WTC11 (cell line): Measurements from ENCODE around the gene OSBPL9. TPM values are rescaled to one million over a fixed set of nuclear protein-coding genes. Genes with fewer than 3 reads are reported as not detected.

Experiments
- ATAC-seq: fragments of 200-7000 bp; cut with Tn5 transposase; 2 replicates; pipeline ENCODE4 v1.10.0; 2021; ENCODE audit warnings: mild to moderate bottlenecking, moderate library complexity
- CTCF ChIA-PET: fragments of 300-600 bp; sonication (Branson Sonifier 250); formaldehyde crosslinking; loops from one replicate; lab custom pipeline; 2021; ENCODE audit warnings: antibody characterized with exemption; lab: Charles Lee
- POLR2A ChIA-PET: fragments of 350-600 bp; sonication (Branson Sonifier 250); formaldehyde crosslinking; loops from one replicate; lab custom pipeline; 2021; ENCODE audit warnings: antibody characterized with exemption; lab: Charles Lee
- DNase-seq: peaks from one replicate; pipeline ENCODE4 v3.0.0; 2021; ENCODE audit warnings: low spot score
- H3K27ac Mint-ChIP-seq: 2 replicates; pipeline ENCODE4 v1.8.0; 2021; ENCODE audit warnings: mixed read lengths
- H3K27me3 Mint-ChIP-seq: 2 replicates; pipeline ENCODE4 v1.8.0; 2021; ENCODE audit warnings: low read depth, mild to moderate bottlenecking, moderate library complexity, mixed read lengths
- H3K36me3 Mint-ChIP-seq: 2 replicates; pipeline ENCODE4 v1.8.0; 2021; ENCODE audit warnings: mixed read lengths
- H3K4me1 Mint-ChIP-seq: 2 replicates; pipeline ENCODE4 v1.8.0; 2022; ENCODE audit warnings: mixed read lengths
- H3K4me3 Mint-ChIP-seq: 2 replicates; pipeline ENCODE4 v1.8.0; 2021; ENCODE audit warnings: mild to moderate bottlenecking, moderate library complexity, mixed read lengths
- H3K9me3 Mint-ChIP-seq: 2 replicates; pipeline ENCODE4 v1.8.0; 2021; ENCODE audit warnings: mixed read lengths
- CREB1 ChIP-seq: sonication (generic); formaldehyde crosslinking; IDR thresholded peaks from 2 replicates; pipeline ENCODE4 v1.8.0; 2023; ENCODE audit warnings: mild to moderate bottlenecking, missing genetic modification reagents
- ESRRA ChIP-seq: sonication (generic); formaldehyde crosslinking; IDR thresholded peaks from 2 replicates; pipeline ENCODE4 v1.8.1; 2022; ENCODE audit warnings: mild to moderate bottlenecking, missing genetic modification reagents, borderline replicate concordance
- ETV6 ChIP-seq: sonication (generic); formaldehyde crosslinking; IDR thresholded peaks from 2 replicates; pipeline ENCODE4 v1.8.1; 2022; ENCODE audit warnings: mild to moderate bottlenecking, missing genetic modification reagents
- GABPB1 ChIP-seq: sonication (generic); formaldehyde crosslinking; IDR thresholded peaks from 2 replicates; pipeline ENCODE4 v1.8.1; 2023; ENCODE audit warnings: mild to moderate bottlenecking, missing genetic modification reagents
- GTF2I ChIP-seq: fragments of 250-450 bp; sonication (Bioruptor Pico); conservative IDR thresholded peaks from 2 replicates; pipeline ENCODE4 v1.4.0; 2021; ENCODE audit warnings: mild to moderate bottlenecking
- KAT7 ChIP-seq: sonication (generic); formaldehyde crosslinking; IDR thresholded peaks from 2 replicates; pipeline ENCODE4 v1.8.1; 2023; ENCODE audit warnings: missing genetic modification reagents, mild to moderate bottlenecking, borderline replicate concordance
- NFE2L1 ChIP-seq: sonication (generic); formaldehyde crosslinking; IDR thresholded peaks from 2 replicates; pipeline ENCODE4 v1.8.1; 2023; ENCODE audit warnings: missing genetic modification reagents
- NR2C2 ChIP-seq: sonication (generic); formaldehyde crosslinking; IDR thresholded peaks from 2 replicates; pipeline ENCODE4 v1.8.0; 2022; ENCODE audit warnings: mild to moderate bottlenecking, missing genetic modification reagents
- TP53 ChIP-seq: sonication (generic); formaldehyde crosslinking; IDR thresholded peaks from 2 replicates; pipeline ENCODE4 v1.8.1; 2023; ENCODE audit warnings: mild to moderate bottlenecking, missing genetic modification reagents
- ZBTB21 ChIP-seq: sonication (generic); formaldehyde crosslinking; IDR thresholded peaks from 2 replicates; pipeline ENCODE4 v1.8.1; 2023; ENCODE audit warnings: mild to moderate bottlenecking, missing genetic modification reagents, borderline replicate concordance
- ZNF317 ChIP-seq: sonication (generic); formaldehyde crosslinking; IDR thresholded peaks from 2 replicates; pipeline ENCODE4 v1.8.1; 2023; ENCODE audit warnings: low read depth, mild to moderate bottlenecking, moderate library complexity, missing genetic modification reagents, borderline replicate concordance
- ZNF396 ChIP-seq: fragments of 250-450 bp; sonication (Bioruptor Pico); IDR thresholded peaks from 2 replicates; pipeline ENCODE4 v1.8.0; 2021; ENCODE audit warnings: mild to moderate bottlenecking, moderate library complexity, borderline replicate concordance
- total RNA-seq: library from RNA; stranded (reverse); gene quantifications from 3 replicates; pipeline ENCODE4 v1.2.3, GENCODE V29; 2021
- TF ChIP-seq, protein P1 (sequence below): sonication (generic); formaldehyde crosslinking; IDR thresholded peaks from 2 replicates; pipeline ENCODE4 v1.8.0; 2022; ENCODE audit warnings: missing genetic modification reagents
- TF ChIP-seq, protein P2 (sequence below): sonication (generic); formaldehyde crosslinking; IDR thresholded peaks from 2 replicates; pipeline ENCODE4 v1.8.1; 2022; ENCODE audit warnings: low read depth, missing genetic modification reagents, borderline replicate concordance
- TF ChIP-seq, protein P3 (sequence below): fragments of 250-450 bp; sonication (Bioruptor Pico); IDR thresholded peaks from 2 replicates; pipeline ENCODE4 v1.9.0; 2021; ENCODE audit warnings: mild to moderate bottlenecking
- TF ChIP-seq, protein P4 (sequence below): fragments of 250-450 bp; sonication (Bioruptor Pico); IDR thresholded peaks from 2 replicates; pipeline ENCODE4 v2.1.2; 2022; ENCODE audit warnings: mild to moderate bottlenecking, moderate library complexity
- TF ChIP-seq, protein P5 (sequence below): sonication (generic); formaldehyde crosslinking; IDR thresholded peaks from 2 replicates; pipeline ENCODE4 v1.8.1; 2023; ENCODE audit warnings: mild to moderate bottlenecking, missing genetic modification reagents, moderate library complexity
- TF ChIP-seq, protein P6 (sequence below): sonication (generic); formaldehyde crosslinking; IDR thresholded peaks from 2 replicates; pipeline ENCODE4 v1.8.1; 2022; ENCODE audit warnings: mild to moderate bottlenecking, moderate library complexity, missing genetic modification reagents

The OSBPL9 gene
- total RNA-seq, 1 experiment from 2014 or later: 55.6 TPM

DNA sequence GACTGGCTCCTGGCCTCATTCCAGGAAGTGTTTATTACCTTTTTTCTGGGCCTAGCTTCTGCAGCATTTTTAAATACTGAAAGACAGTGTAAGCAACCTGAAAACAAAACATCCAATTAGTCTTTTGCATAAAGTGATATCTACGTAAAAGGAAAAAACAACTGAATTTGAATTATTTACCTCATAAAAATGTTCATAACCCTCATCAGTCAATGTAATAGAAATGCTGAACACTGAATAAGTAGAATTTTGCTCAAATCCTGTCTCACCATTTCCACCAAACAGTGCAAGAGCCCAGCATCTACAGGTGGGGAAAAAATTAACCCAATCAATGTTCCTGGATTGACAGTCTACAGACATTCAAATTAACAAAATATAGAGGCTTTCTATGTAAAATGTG lies 197.6 kb downstream of the OSBPL9 start:
- peaks cover 40% of the 10 kb centered on the region for H3K36me3 Mint-ChIP-seq
- ChIA-PET POLR2A (no interaction called here), CTCF (no interaction called here)
- ATAC-seq (no peak), DNase-seq (no peak)
- no peaks in the 10 kb centered on the region for H3K9me3 Mint-ChIP-seq
- no peak overlapping the region for H3K4me3 Mint-ChIP-seq
- no peak overlapping the region for H3K27ac Mint-ChIP-seq
- TF ChIP-seq ESRRA (CRISPR knock-in tag) (no peak), KAT7 (CRISPR knock-in tag) (no peak), NR2C2 (CRISPR knock-in tag) (no peak), ZNF317 (no peak), ETV6 (CRISPR knock-in tag) (no peak), NFE2L1 (no peak), GABPB1 (CRISPR knock-in tag) (no peak), GTF2I (CRISPR knock-in tag) (no peak), ZNF396 (CRISPR knock-in tag) (no peak), TP53 (CRISPR knock-in tag) (no peak), CREB1 (CRISPR knock-in tag) (no peak), ZBTB21 (CRISPR knock-in tag) (no peak)
- TF ChIP-seq, protein P1, sequence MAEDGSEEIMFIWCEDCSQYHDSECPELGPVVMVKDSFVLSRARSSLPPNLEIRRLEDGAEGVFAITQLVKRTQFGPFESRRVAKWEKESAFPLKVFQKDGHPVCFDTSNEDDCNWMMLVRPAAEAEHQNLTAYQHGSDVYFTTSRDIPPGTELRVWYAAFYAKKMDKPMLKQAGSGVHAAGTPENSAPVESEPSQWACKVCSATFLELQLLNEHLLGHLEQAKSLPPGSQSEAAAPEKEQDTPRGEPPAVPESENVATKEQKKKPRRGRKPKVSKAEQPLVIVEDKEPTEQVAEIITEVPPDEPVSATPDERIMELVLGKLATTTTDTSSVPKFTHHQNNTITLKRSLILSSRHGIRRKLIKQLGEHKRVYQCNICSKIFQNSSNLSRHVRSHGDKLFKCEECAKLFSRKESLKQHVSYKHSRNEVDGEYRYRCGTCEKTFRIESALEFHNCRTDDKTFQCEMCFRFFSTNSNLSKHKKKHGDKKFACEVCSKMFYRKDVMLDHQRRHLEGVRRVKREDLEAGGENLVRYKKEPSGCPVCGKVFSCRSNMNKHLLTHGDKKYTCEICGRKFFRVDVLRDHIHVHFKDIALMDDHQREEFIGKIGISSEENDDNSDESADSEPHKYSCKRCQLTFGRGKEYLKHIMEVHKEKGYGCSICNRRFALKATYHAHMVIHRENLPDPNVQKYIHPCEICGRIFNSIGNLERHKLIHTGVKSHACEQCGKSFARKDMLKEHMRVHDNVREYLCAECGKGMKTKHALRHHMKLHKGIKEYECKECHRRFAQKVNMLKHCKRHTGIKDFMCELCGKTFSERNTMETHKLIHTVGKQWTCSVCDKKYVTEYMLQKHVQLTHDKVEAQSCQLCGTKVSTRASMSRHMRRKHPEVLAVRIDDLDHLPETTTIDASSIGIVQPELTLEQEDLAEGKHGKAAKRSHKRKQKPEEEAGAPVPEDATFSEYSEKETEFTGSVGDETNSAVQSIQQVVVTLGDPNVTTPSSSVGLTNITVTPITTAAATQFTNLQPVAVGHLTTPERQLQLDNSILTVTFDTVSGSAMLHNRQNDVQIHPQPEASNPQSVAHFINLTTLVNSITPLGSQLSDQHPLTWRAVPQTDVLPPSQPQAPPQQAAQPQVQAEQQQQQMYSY (CRISPR knock-in tag): no peak
- TF ChIP-seq, protein P2, sequence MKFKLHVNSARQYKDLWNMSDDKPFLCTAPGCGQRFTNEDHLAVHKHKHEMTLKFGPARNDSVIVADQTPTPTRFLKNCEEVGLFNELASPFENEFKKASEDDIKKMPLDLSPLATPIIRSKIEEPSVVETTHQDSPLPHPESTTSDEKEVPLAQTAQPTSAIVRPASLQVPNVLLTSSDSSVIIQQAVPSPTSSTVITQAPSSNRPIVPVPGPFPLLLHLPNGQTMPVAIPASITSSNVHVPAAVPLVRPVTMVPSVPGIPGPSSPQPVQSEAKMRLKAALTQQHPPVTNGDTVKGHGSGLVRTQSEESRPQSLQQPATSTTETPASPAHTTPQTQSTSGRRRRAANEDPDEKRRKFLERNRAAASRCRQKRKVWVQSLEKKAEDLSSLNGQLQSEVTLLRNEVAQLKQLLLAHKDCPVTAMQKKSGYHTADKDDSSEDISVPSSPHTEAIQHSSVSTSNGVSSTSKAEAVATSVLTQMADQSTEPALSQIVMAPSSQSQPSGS: no peak
- TF ChIP-seq, protein P3, sequence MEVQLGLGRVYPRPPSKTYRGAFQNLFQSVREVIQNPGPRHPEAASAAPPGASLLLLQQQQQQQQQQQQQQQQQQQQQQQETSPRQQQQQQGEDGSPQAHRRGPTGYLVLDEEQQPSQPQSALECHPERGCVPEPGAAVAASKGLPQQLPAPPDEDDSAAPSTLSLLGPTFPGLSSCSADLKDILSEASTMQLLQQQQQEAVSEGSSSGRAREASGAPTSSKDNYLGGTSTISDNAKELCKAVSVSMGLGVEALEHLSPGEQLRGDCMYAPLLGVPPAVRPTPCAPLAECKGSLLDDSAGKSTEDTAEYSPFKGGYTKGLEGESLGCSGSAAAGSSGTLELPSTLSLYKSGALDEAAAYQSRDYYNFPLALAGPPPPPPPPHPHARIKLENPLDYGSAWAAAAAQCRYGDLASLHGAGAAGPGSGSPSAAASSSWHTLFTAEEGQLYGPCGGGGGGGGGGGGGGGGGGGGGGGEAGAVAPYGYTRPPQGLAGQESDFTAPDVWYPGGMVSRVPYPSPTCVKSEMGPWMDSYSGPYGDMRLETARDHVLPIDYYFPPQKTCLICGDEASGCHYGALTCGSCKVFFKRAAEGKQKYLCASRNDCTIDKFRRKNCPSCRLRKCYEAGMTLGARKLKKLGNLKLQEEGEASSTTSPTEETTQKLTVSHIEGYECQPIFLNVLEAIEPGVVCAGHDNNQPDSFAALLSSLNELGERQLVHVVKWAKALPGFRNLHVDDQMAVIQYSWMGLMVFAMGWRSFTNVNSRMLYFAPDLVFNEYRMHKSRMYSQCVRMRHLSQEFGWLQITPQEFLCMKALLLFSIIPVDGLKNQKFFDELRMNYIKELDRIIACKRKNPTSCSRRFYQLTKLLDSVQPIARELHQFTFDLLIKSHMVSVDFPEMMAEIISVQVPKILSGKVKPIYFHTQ: no peak
- TF ChIP-seq, protein P4, sequence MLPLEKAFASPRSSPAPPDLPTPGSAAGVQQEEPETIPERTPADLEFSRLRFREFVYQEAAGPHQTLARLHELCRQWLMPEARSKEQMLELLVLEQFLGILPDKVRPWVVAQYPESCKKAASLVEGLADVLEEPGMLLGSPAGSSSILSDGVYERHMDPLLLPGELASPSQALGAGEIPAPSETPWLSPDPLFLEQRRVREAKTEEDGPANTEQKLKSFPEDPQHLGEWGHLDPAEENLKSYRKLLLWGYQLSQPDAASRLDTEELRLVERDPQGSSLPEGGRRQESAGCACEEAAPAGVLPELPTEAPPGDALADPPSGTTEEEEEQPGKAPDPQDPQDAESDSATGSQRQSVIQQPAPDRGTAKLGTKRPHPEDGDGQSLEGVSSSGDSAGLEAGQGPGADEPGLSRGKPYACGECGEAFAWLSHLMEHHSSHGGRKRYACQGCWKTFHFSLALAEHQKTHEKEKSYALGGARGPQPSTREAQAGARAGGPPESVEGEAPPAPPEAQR (CRISPR knock-in tag): no peak
- TF ChIP-seq, protein P5, sequence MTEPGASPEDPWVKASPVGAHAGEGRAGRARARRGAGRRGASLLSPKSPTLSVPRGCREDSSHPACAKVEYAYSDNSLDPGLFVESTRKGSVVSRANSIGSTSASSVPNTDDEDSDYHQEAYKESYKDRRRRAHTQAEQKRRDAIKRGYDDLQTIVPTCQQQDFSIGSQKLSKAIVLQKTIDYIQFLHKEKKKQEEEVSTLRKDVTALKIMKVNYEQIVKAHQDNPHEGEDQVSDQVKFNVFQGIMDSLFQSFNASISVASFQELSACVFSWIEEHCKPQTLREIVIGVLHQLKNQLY (CRISPR knock-in tag): no peak
- TF ChIP-seq, protein P6, sequence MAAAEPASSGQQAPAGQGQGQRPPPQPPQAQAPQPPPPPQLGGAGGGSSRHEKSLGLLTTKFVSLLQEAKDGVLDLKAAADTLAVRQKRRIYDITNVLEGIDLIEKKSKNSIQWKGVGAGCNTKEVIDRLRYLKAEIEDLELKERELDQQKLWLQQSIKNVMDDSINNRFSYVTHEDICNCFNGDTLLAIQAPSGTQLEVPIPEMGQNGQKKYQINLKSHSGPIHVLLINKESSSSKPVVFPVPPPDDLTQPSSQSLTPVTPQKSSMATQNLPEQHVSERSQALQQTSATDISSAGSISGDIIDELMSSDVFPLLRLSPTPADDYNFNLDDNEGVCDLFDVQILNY: no peak
- no peaks in the 10 kb centered on the region for H3K27me3 Mint-ChIP-seq
- H3K4me1 Mint-ChIP-seq: no peaks in the 10 kb centered on the region
